Sigmoid colon (tissue), 7 donors: ENCODE results near the gene PLEKHA7. TPM values are rescaled to one million over a fixed set of nuclear protein-coding genes. Genes with fewer than 3 reads are reported as not detected.

ENCODE experiments used
- DNase-seq: peaks from one replicate; pipeline ENCODE4 v3.0.0-alpha.2; 2019
- H3K27ac ChIP-seq, 4 donors: fragments of 200-600 bp; sonication (generic); one replicate each; pipeline ENCODE4 v1.5.1; 2016 to 2019; ENCODE audit warnings: mild to moderate bottlenecking in 1 of 4
- H3K27me3 ChIP-seq, 3 donors: fragments of 200-600 bp; sonication (generic); one replicate each; pipeline ENCODE4 v1.5.1; 2019; ENCODE audit warnings: mild to moderate bottlenecking in 1 of 3
- H3K36me3 ChIP-seq, 4 donors: fragments of 200-600 bp; sonication (generic); one replicate each; pipeline ENCODE4 v1.5.1; 2016 to 2019
- H3K4me1 ChIP-seq, 4 donors: fragments of 200-600 bp; sonication (generic); one replicate each; pipeline ENCODE4 v1.5.1; 2017 to 2019
- H3K4me3 ChIP-seq, 4 donors: fragments of 200-600 bp; sonication (generic); one replicate each; pipeline ENCODE4 v1.5.1; 2017 to 2019; ENCODE audit warnings: mild to moderate bottlenecking in 2 of 4, moderate library complexity in 1 of 4
- H3K9me3 ChIP-seq, 4 donors: fragments of 200-600 bp in 3 of 4; sonication (generic) in 3 of 4; one replicate each; pipeline versions ENCODE4 v1.5.1 to v1.6.1; 2013 to 2019
- EP300 ChIP-seq, 4 donors: sonication (generic); formaldehyde crosslinking; IDR thresholded peaks; one replicate each; pipeline ENCODE4 v1.6.1; 2017; ENCODE audit warnings: antibody characterized with exemption in 4 of 4
- POLR2A ChIP-seq, 2 donors: fragments of 450-650 bp; IDR thresholded peaks; one replicate each; pipeline ENCODE4 v1.6.1; 2016; ENCODE audit warnings: antibody characterized with exemption in 2 of 2, mild to moderate bottlenecking in 2 of 2, moderate library complexity in 2 of 2
- POLR2AphosphoS5 ChIP-seq, 4 donors: sonication (generic); formaldehyde crosslinking; IDR thresholded peaks; one replicate each; pipeline ENCODE4 v1.6.1; 2017; ENCODE audit warnings: antibody characterized with exemption in 4 of 4
- WGBS, 2 donors: extraction: QIAGEN DNeasy Blood & Tissue Kit; methylation state at CpG; one replicate each; pipeline ENCODE4 v1.1.7; 2013; 5-methylcytosine and 5-hydroxymethylcytosine counted together
- intact Hi-C: fragments of 100-400 bp; cut with DNase I; formaldehyde crosslinking; loops from one replicate; pipeline ENCODE4 v1.15.1; 2023
- polyA plus RNA-seq, 3 donors: library from polyadenylated mRNA; stranded (reverse); fragments of 200-250 nt; gene quantifications; one replicate each; pipeline ENCODE4 v1.2.3, GENCODE V29; 2013
- total RNA-seq, 4 donors: library from RNA; depleted of rRNA; stranded (reverse); fragments of >200 nt; gene quantifications; one replicate each; pipeline ENCODE4 v1.1.0, GENCODE V29; 2016
- TF ChIP-seq, protein P1 (sequence below), 4 experiments: fragments of 450-650 bp in 3 of 4; fragments of 200-600 bp in 1 of 4; IDR thresholded peaks; one replicate each; pipeline ENCODE4 v1.5.1; 2016 to 2019; ENCODE audit warnings: antibody characterized with exemption in 4 of 4, mild to moderate bottlenecking in 3 of 4, moderate library complexity in 2 of 4
- donor health status: healthy with polysubstance abuse.
- donor health status: Bipolar disorder and iron deficiency.
- donor health status: healthy.

Gene PLEKHA7
- total and polyA plus RNA-seq, 7 donors = 2.9 to 45.3 (median 10.2) TPM

DNA sequence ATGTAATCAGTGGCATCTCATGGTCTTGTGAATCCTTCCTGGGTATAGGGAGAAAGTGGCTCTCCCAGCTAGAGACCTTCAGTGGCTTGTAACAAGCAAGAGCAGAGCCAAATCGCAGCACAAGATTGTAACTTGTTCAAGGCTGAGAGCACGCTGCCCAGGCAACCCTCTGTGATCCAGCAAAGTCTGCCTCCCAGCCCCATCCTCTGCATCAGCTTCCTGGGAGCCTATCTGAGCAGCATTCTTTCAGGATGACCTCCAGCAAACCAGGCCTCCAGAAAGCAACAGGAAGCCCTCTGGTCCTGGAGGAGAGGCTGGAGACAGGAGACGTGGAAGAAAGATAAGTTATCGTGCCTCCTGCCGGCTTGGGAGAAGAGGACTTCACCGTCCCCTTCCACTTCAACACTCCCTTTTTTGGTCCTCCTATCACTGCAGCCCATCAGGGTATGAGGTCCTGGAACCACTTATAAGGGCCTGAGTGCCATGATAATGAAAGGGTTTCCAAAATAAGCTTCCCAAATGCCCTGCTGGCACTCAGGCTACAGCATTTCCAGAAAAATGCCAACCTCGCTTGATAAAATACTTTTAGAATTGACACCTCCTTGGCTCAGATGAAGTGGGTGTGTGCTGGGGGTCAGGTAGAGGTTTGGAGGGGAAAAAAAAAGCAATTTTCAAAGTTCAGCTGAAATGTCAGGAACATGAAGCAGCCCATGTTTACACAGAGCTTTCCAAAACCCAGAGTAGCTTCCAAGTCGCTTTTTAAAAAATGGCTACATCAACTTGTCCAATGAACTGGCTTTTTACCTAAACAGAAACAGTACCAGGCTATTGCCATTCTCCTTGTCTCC, 80.2 kb downstream of the PLEKHA7 start:
- no peak overlapping the region for H3K4me3 ChIP-seq
- TF ChIP-seq, protein P1, sequence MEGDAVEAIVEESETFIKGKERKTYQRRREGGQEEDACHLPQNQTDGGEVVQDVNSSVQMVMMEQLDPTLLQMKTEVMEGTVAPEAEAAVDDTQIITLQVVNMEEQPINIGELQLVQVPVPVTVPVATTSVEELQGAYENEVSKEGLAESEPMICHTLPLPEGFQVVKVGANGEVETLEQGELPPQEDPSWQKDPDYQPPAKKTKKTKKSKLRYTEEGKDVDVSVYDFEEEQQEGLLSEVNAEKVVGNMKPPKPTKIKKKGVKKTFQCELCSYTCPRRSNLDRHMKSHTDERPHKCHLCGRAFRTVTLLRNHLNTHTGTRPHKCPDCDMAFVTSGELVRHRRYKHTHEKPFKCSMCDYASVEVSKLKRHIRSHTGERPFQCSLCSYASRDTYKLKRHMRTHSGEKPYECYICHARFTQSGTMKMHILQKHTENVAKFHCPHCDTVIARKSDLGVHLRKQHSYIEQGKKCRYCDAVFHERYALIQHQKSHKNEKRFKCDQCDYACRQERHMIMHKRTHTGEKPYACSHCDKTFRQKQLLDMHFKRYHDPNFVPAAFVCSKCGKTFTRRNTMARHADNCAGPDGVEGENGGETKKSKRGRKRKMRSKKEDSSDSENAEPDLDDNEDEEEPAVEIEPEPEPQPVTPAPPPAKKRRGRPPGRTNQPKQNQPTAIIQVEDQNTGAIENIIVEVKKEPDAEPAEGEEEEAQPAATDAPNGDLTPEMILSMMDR (IDR thresholded peaks at IDR 0.05) = no peak
- no peak for TF ChIP-seq POLR2AphosphoS5 (IDR thresholded peaks at IDR 0.05)
- TF ChIP-seq POLR2A (IDR thresholded peaks at IDR 0.05) = no peak
- TF ChIP-seq EP300 (IDR thresholded peaks at IDR 0.05) = no peak
- H3K4me1 ChIP-seq = peaks cover 0 to 16% (median 6%) of the 10 kb centered on the region in 4 donors
- H3K27me3 ChIP-seq = peaks cover 0 to 1% (median 0%) of the 10 kb centered on the region in 3 donors
- intact Hi-C loops = no loop called here
- H3K9me3 ChIP-seq = no peaks in the 10 kb centered on the region
- WGBS, 2 donors = 87 to 94% methylated on average over 8 of the region's 8 CpGs
- H3K36me3 ChIP-seq = no peaks in the 10 kb centered on the region
- no peak for DNase-seq
- no peak overlapping the region for H3K27ac ChIP-seq

DNA sequence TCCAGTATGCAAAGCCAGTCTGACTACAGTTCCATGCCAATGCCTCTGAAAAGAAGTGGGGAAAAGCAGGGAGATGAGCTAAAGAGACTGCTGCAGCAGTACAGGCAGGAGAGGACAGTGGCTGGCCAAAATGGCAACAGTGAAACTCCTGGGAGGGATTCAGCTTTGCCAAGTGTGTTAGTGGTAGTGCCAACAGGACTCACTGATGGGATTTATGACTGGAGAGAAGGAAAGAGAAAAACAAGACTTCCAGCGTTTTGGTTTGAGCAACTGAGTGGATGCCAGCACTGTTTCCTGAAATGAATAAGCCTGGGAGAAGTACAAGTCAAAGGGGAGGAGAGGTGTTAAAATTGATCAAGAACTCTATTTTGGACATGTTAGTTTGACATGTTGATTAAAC, 80.9 kb downstream of the PLEKHA7 start:
- WGBS, 2 donors = 55 to 58% methylated on average over 1 of the region's 1 CpG
- TF ChIP-seq POLR2AphosphoS5 (IDR thresholded peaks at IDR 0.05) (no peak), EP300 (IDR thresholded peaks at IDR 0.05) (no peak), POLR2A (IDR thresholded peaks at IDR 0.05) (no peak)
- TF ChIP-seq, protein P1 (IDR thresholded peaks at IDR 0.05) = no peak

DNA sequence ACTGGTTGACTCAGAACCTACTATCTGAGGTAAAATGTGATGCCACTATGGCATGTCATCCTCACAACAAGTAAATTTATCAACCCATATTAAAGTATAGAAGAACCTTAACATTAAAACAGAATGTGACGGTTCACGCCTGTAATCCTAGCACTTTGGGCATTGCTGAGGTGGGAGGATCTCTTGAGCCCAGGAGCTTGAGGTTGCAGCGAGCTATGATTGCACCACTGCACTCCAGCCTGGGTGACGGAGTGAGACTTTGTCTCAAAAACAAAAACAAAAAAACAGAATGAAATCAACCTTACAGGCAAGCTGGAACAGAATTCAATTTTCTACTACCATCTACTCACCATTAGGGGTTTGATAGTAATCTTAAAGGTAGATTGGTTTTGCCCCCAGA, 86.2 kb downstream of the PLEKHA7 start:
- intact Hi-C loops = no loop called here

More for the DNA sequence above, 80.9 kb downstream of the PLEKHA7 start:
- H3K27me3 ChIP-seq = peaks cover 0 to 4% (median 0%) of the 10 kb centered on the region in 3 donors
- no peak overlapping the region for H3K27ac ChIP-seq
- no peaks in the 10 kb centered on the region for H3K9me3 ChIP-seq
- H3K4me3 ChIP-seq = no peak overlapping the region
- H3K36me3 ChIP-seq = no peaks in the 10 kb centered on the region
- DNase-seq = no peak
- peaks cover 0 to 16% (median 6%) of the 10 kb centered on the region in 4 donors for H3K4me1 ChIP-seq
- intact Hi-C loops = no loop called here

DNA sequence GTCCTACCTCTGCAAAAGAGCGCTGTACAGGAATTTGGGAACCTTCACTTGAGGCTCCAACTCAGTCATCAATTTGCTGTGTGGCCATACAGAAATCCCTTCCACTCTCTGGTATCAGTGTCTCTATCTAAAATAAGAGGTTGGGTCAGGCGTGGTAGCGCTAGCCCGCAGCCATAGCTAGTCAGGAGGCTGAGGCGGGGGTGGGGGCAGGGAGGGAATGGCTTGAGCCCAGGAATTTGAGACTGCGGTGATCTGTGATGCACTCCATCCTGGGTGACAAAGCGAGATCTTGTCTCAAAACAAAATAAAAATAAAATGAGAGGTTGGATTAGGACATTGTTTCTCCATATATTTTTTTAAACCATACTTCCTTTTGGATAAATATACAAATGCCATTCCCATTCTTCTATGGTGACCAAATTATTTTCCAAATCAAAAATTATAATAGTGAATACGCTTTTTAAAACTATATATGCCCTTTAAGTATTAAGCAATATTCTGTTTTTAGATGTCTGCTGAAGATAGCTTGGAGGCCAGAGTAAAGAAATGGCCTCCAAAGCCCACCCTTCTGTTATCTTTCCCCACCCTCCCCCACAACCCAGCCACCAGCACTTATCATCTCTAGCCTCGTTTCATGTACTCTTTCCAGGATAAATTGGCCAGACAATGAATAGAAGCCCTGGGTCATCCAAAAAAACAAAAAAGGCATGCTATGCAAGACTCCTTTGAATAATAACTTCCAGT, 87.2 kb downstream of the PLEKHA7 start:
- no peak overlapping the region for H3K4me3 ChIP-seq
- peaks cover 2 to 18% (median 17%) of the 10 kb centered on the region in 4 donors for H3K4me1 ChIP-seq
- TF ChIP-seq POLR2A (IDR thresholded peaks at IDR 0.05) (no peak), POLR2AphosphoS5 (IDR thresholded peaks at IDR 0.05) (no peak), EP300 (IDR thresholded peaks at IDR 0.05) (no peak)
- TF ChIP-seq, protein P1 (IDR thresholded peaks at IDR 0.05) = no peak
- H3K27ac ChIP-seq = no peak overlapping the region
- intact Hi-C loops = no loop called here
- H3K9me3 ChIP-seq = no peaks in the 10 kb centered on the region
- peaks cover 0 to 27% (median 21%) of the 10 kb centered on the region in 3 donors for H3K27me3 ChIP-seq
- no peaks in the 10 kb centered on the region for H3K36me3 ChIP-seq
- WGBS, 2 donors = 87 to 90% methylated on average over 9 of the region's 9 CpGs
- DNase-seq = no peak

More for the DNA sequence above, 86.2 kb downstream of the PLEKHA7 start:
- WGBS, 2 donors = 93 to 94% methylated on average over 4 of the region's 4 CpGs
- Histone ChIP-seq H3K9me3 (no peaks in the 10 kb centered on the region), H3K36me3 (no peaks in the 10 kb centered on the region), H3K4me1 (peaks cover 2 to 18% (median 17%) of the 10 kb centered on the region in 4 donors), H3K4me3 (no peak overlapping the region), H3K27me3 (peaks cover 0 to 27% (median 21%) of the 10 kb centered on the region in 3 donors), H3K27ac (no peak overlapping the region)
- DNase-seq = no peak
- TF ChIP-seq POLR2AphosphoS5 (IDR thresholded peaks at IDR 0.05) = no peak
- TF ChIP-seq, protein P1 (IDR thresholded peaks at IDR 0.05) = no peak
- no peak for TF ChIP-seq POLR2A (IDR thresholded peaks at IDR 0.05)
- no peak for TF ChIP-seq EP300 (IDR thresholded peaks at IDR 0.05)
